Testis (tissue), 2 donors: ENCODE data around the gene ATG7.

Source experiments
- CTCF ChIP-seq, 3 experiments: fragments of 450-650 bp in 2 of 3; fragments of 200-600 bp in 1 of 3; sonication (generic) in 1 of 3; IDR thresholded peaks; one replicate each; pipeline ENCODE4 v1.5.1; 2016 to 2019; ENCODE audit warnings: antibody characterized with exemption in 3 of 3, mild to moderate bottlenecking in 2 of 3, moderate library complexity in 1 of 3
- POLR2A ChIP-seq: fragments of 450-650 bp; IDR thresholded peaks from one replicate; pipeline ENCODE4 v1.6.1; 2017; ENCODE audit warnings: antibody characterized with exemption, mild to moderate bottlenecking, moderate library complexity

GRCh38 chr3:11401434-11401833 lies 129.2 kb downstream of the ATG7 start:
- TF ChIP-seq CTCF (IDR thresholded peaks at IDR 0.05) (no peak), POLR2A (no peak)
